ENCODE measurements around the gene SARNP. TPM values are rescaled to one million over a fixed set of nuclear protein-coding genes. Genes with fewer than 3 reads are reported as not detected.

The SARNP gene
- total and polyA plus RNA-seq, 4 donors: 19.1 to 34.2 (median 25.6) TPM

GRCh38 chr12:55797068-55797467 is 20.5 kb downstream of the SARNP start (continued):
- TF ChIP-seq, protein P1, sequence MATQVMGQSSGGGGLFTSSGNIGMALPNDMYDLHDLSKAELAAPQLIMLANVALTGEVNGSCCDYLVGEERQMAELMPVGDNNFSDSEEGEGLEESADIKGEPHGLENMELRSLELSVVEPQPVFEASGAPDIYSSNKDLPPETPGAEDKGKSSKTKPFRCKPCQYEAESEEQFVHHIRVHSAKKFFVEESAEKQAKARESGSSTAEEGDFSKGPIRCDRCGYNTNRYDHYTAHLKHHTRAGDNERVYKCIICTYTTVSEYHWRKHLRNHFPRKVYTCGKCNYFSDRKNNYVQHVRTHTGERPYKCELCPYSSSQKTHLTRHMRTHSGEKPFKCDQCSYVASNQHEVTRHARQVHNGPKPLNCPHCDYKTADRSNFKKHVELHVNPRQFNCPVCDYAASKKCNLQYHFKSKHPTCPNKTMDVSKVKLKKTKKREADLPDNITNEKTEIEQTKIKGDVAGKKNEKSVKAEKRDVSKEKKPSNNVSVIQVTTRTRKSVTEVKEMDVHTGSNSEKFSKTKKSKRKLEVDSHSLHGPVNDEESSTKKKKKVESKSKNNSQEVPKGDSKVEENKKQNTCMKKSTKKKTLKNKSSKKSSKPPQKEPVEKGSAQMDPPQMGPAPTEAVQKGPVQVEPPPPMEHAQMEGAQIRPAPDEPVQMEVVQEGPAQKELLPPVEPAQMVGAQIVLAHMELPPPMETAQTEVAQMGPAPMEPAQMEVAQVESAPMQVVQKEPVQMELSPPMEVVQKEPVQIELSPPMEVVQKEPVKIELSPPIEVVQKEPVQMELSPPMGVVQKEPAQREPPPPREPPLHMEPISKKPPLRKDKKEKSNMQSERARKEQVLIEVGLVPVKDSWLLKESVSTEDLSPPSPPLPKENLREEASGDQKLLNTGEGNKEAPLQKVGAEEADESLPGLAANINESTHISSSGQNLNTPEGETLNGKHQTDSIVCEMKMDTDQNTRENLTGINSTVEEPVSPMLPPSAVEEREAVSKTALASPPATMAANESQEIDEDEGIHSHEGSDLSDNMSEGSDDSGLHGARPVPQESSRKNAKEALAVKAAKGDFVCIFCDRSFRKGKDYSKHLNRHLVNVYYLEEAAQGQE (IDR thresholded peaks at IDR 0.05): no peak

DNA sequence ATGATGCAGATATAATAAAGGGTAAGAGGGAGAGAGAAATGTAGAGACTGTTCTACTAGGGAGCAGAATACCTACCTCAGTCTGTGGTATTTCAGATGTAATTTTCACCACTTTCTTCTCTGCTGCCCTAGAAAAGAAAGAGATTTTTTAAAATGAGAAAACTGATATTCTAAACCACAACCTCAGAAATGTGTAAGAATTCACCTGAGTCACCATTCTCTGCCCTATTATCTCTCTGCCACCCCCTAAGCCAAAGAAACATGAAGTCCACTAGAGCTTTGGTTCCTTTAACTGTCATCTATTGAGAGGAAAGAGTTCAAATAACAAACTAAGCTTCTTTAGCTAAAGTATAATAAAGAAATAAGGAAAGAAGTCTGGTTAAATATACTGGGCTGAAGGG is 21.6 kb downstream of the SARNP start:
- no peaks in the 10 kb centered on the region for H3K9me3 ChIP-seq (ENCODE audit: control insufficient read depth in 4 of 4, low read length in 3 of 4)
- H3K27ac ChIP-seq (ENCODE audit: low read depth in 1 of 2, low read length in 2 of 2): no peak overlapping the region
- H3K36me3 ChIP-seq (ENCODE audit: control insufficient read depth in 4 of 4, insufficient read depth in 3 of 4, low read depth in 1 of 4, low read length in 3 of 4): peaks cover 6 to 57% (median 53%) of the 10 kb centered on the region in 4 donors
- no peak overlapping the region for H3K4me3 ChIP-seq (ENCODE audit: low read depth in 1 of 3, low read length in 3 of 3)
- no peaks in the 10 kb centered on the region for H3K4me1 ChIP-seq (ENCODE audit: control insufficient read depth in 4 of 4, insufficient read depth in 4 of 4, low read length in 3 of 4)
- no peak for DNase-seq (ENCODE audit: low spot score)
- no peak for TF ChIP-seq GABPA (IDR thresholded peaks at IDR 0.05 in 1 of 2, conservative IDR thresholded peaks at IDR 0.05 in 1 of 2)
- no peak for TF ChIP-seq RAD21 (IDR thresholded peaks at IDR 0.05)
- TF ChIP-seq HNF4A (conservative IDR thresholded peaks at IDR 0.05): no peak
- TF ChIP-seq YY1 (IDR thresholded peaks at IDR 0.05): no peak
- no peak for TF ChIP-seq TAF1 (conservative IDR thresholded peaks at IDR 0.05)
- TF ChIP-seq EGR1 (IDR thresholded peaks at IDR 0.05; ENCODE audit: low read depth in 2 of 2): no peak
- TF ChIP-seq, protein P1 (IDR thresholded peaks at IDR 0.05): no peak
- TF ChIP-seq MAX (IDR thresholded peaks at IDR 0.05): no peak
- TF ChIP-seq, protein P2, sequence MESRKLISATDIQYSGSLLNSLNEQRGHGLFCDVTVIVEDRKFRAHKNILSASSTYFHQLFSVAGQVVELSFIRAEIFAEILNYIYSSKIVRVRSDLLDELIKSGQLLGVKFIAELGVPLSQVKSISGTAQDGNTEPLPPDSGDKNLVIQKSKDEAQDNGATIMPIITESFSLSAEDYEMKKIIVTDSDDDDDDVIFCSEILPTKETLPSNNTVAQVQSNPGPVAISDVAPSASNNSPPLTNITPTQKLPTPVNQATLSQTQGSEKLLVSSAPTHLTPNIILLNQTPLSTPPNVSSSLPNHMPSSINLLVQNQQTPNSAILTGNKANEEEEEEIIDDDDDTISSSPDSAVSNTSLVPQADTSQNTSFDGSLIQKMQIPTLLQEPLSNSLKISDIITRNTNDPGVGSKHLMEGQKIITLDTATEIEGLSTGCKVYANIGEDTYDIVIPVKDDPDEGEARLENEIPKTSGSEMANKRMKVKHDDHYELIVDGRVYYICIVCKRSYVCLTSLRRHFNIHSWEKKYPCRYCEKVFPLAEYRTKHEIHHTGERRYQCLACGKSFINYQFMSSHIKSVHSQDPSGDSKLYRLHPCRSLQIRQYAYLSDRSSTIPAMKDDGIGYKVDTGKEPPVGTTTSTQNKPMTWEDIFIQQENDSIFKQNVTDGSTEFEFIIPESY (IDR thresholded peaks at IDR 0.05): no peak
- TF ChIP-seq SP1 (IDR thresholded peaks at IDR 0.05): no peak
- TF ChIP-seq RXRA (IDR thresholded peaks at IDR 0.05): no peak
- no peak overlapping the region for H3K9ac ChIP-seq (ENCODE audit: low read depth in 1 of 2, low read length in 2 of 2)
- H3K27me3 ChIP-seq (ENCODE audit: control insufficient read depth in 4 of 4, insufficient read depth in 4 of 4, low read length in 3 of 4): no peaks in the 10 kb centered on the region

- WGBS: 97% methylated on average over 4 of the region's 4 CpGs
Observed at GRCh38 chr12:55789893-55790292, 27.6 kb downstream of the SARNP start.

More at GRCh38 chr12:55789893-55790292, 27.6 kb downstream of the SARNP start:
- Histone ChIP-seq H3K36me3 (ENCODE audit: control insufficient read depth in 4 of 4, insufficient read depth in 3 of 4, low read depth in 1 of 4, low read length in 3 of 4) (peaks cover 7 to 63% (median 47%) of the 10 kb centered on the region in 4 donors), H3K4me3 (ENCODE audit: low read depth in 1 of 3, low read length in 3 of 3) (no peak overlapping the region), H3K9me3 (ENCODE audit: control insufficient read depth in 4 of 4, low read length in 3 of 4) (no peaks in the 10 kb centered on the region), H3K27ac (ENCODE audit: low read depth in 1 of 2, low read length in 2 of 2) (no peak overlapping the region), H3K4me1 (ENCODE audit: control insufficient read depth in 4 of 4, insufficient read depth in 4 of 4, low read length in 3 of 4) (no peaks in the 10 kb centered on the region), H3K9ac (ENCODE audit: low read depth in 1 of 2, low read length in 2 of 2) (no peak overlapping the region), H3K27me3 (ENCODE audit: control insufficient read depth in 4 of 4, insufficient read depth in 4 of 4, low read length in 3 of 4) (no peaks in the 10 kb centered on the region)
- no peak for DNase-seq (ENCODE audit: low spot score)
- TF ChIP-seq YY1 (IDR thresholded peaks at IDR 0.05): no peak
- no peak for TF ChIP-seq HNF4A (conservative IDR thresholded peaks at IDR 0.05)
- TF ChIP-seq, protein P1 (IDR thresholded peaks at IDR 0.05): no peak
